Loucy (cell line): ENCODE data around the gene DCPS.

ENCODE experiments used
- H2AFZ ChIP-seq: fragments of 200-600 bp; sonication (generic); 2 replicates; pipeline ENCODE4 v1.6.0; 2016; ENCODE audit warnings: antibody characterized with exemption, mild to moderate bottlenecking, low read length, moderate library complexity
- H3F3A ChIP-seq: fragments of 200-600 bp; 2 replicates; pipeline ENCODE4 v1.6.0; 2016; ENCODE audit warnings: antibody characterized with exemption, low read depth, mild to moderate bottlenecking
- H3K27me3 ChIP-seq: fragments of 200-600 bp; sonication (generic); 2 replicates; pipeline ENCODE4 v1.6.1; 2014; ENCODE audit warnings: low read length, mild to moderate bottlenecking; ENCODE audit not compliant: insufficient read depth, poor library complexity, severe bottlenecking
- H3K36me3 ChIP-seq: fragments of 200-600 bp; sonication (generic); 2 replicates; pipeline ENCODE4 v1.6.1; 2016; ENCODE audit warnings: low read length; ENCODE audit not compliant: insufficient read depth
- H3K4me1 ChIP-seq: fragments of 200-600 bp; sonication (generic); 2 replicates; pipeline ENCODE4 v1.5.1; 2014; ENCODE audit warnings: low read length, mild to moderate bottlenecking; ENCODE audit not compliant: insufficient read depth, poor library complexity, severe bottlenecking
- H3K4me2 ChIP-seq: fragments of 200-600 bp; sonication (generic); 2 replicates; pipeline ENCODE4 v1.6.0; 2014; ENCODE audit warnings: antibody characterized with exemption, low read length, low read depth, mild to moderate bottlenecking; ENCODE audit not compliant: poor library complexity, severe bottlenecking
- H3K4me3 ChIP-seq: fragments of 200-600 bp; sonication (generic); 2 replicates; pipeline ENCODE4 v1.5.1; 2014; ENCODE audit warnings: low read length, mild to moderate bottlenecking, mixed read lengths; ENCODE audit not compliant: poor library complexity, severe bottlenecking
- H3K79me2 ChIP-seq: fragments of 200-600 bp; sonication (generic); 2 replicates; pipeline ENCODE4 v1.6.1; 2014; ENCODE audit warnings: low read length; ENCODE audit not compliant: insufficient read depth
- H3K9ac ChIP-seq: fragments of 200-600 bp; sonication (generic); 2 replicates; pipeline ENCODE4 v1.6.0; 2014; ENCODE audit warnings: mild to moderate bottlenecking, low read depth, low read length, moderate library complexity; ENCODE audit not compliant: poor library complexity, severe bottlenecking
- H3K9me2 ChIP-seq: fragments of 200-600 bp; sonication (generic); replicated peaks from 2 replicates; pipeline ENCODE4 v1.6.1; 2016; ENCODE audit warnings: low read depth, low read length, mixed read lengths
- H3K9me3 ChIP-seq: fragments of 200-600 bp; sonication (generic); 2 replicates; pipeline ENCODE4 v1.6.1; 2014; ENCODE audit warnings: mild to moderate bottlenecking, antibody characterized with exemption, low read length, low read depth; ENCODE audit not compliant: insufficient read depth
- H4K20me1 ChIP-seq: fragments of 200-600 bp; sonication (generic); 2 replicates; pipeline ENCODE4 v1.6.0; 2014; ENCODE audit warnings: antibody characterized with exemption, low read length, mild to moderate bottlenecking; ENCODE audit not compliant: insufficient read depth, poor library complexity, severe bottlenecking
- CTCF ChIP-seq: fragments of 200-600 bp; sonication (generic); conservative IDR thresholded peaks from 2 replicates; pipeline ENCODE4 v1.5.1; 2014; ENCODE audit warnings: mild to moderate bottlenecking, antibody characterized with exemption, low read length
- EZH2phosphoT487 ChIP-seq: fragments of 200-600 bp; IDR thresholded peaks from 2 replicates; pipeline ENCODE4 v1.6.1; 2018; ENCODE audit warnings: antibody characterized with exemption, mild to moderate bottlenecking, moderate library complexity, borderline replicate concordance

Gene DCPS

GRCh38 chr11:126280595-126280994 is 23.3 kb upstream of the DCPS start:
- H3K36me3 ChIP-seq: peaks cover 8% of the 10 kb centered on the region; the same call in 1 of the 2 replicates
- H4K20me1 ChIP-seq: no peaks in the 10 kb centered on the region

GRCh38 chr11:126281245-126281644 is 22.6 kb upstream of the DCPS start:
- no peaks in the 10 kb centered on the region for H3K9me3 ChIP-seq
- H3F3A ChIP-seq: no peaks in the 10 kb centered on the region
- H3K9me2 ChIP-seq: no peaks in the 10 kb centered on the region
- no peaks in the 10 kb centered on the region for H4K20me1 ChIP-seq
- peaks cover 8% of the 10 kb centered on the region; the same call in 1 of the 2 replicates for H3K36me3 ChIP-seq
- no peak overlapping the region for H2AFZ ChIP-seq
- no peak overlapping the region for H3K9ac ChIP-seq
- no peak for TF ChIP-seq EZH2phosphoT487
- TF ChIP-seq CTCF: no peak
- H3K27me3 ChIP-seq: no peaks in the 10 kb centered on the region
- H3K4me3 ChIP-seq: no peak overlapping the region
- H3K4me2 ChIP-seq: no peak overlapping the region
- peaks cover 10% of the 10 kb centered on the region; the same call in 1 of the 2 replicates for H3K79me2 ChIP-seq
- peaks cover 11% of the 10 kb centered on the region for H3K4me1 ChIP-seq

More at GRCh38 chr11:126280595-126280994, 23.3 kb upstream of the DCPS start:
- Histone ChIP-seq H3K4me3 (no peak overlapping the region), H2AFZ (no peak overlapping the region), H3K79me2 (peaks cover 10% of the 10 kb centered on the region; the same call in 1 of the 2 replicates), H3K27me3 (no peaks in the 10 kb centered on the region), H3K4me1 (peaks cover 11% of the 10 kb centered on the region), H3K9ac (no peak overlapping the region), H3K4me2 (no peak overlapping the region), H3F3A (no peaks in the 10 kb centered on the region), H3K9me2 (no peaks in the 10 kb centered on the region), H3K9me3 (no peaks in the 10 kb centered on the region)
- no peak for TF ChIP-seq EZH2phosphoT487
- TF ChIP-seq CTCF: no peak

- peaks cover 8% of the 10 kb centered on the region; the same call in 1 of the 2 replicates for H3K36me3 ChIP-seq
- no peak overlapping the region for H3K9ac ChIP-seq
- no peak overlapping the region for H3K4me3 ChIP-seq
- H3K4me1 ChIP-seq: peaks cover 11% of the 10 kb centered on the region
- no peaks in the 10 kb centered on the region for H3K27me3 ChIP-seq
- no peak overlapping the region for H2AFZ ChIP-seq
- no peaks in the 10 kb centered on the region for H4K20me1 ChIP-seq
- no peak overlapping the region for H3K4me2 ChIP-seq
- no peaks in the 10 kb centered on the region for H3K9me2 ChIP-seq
- no peaks in the 10 kb centered on the region for H3K9me3 ChIP-seq
- no peaks in the 10 kb centered on the region for H3F3A ChIP-seq
- H3K79me2 ChIP-seq: peaks cover 10% of the 10 kb centered on the region; the same call in 1 of the 2 replicates
- TF ChIP-seq CTCF (no peak), EZH2phosphoT487 (no peak)
Measured at GRCh38 chr11:126281666-126282175, 22.1 kb upstream of the DCPS start.
